ENCODE results near the gene TMEM255A.

DNA sequence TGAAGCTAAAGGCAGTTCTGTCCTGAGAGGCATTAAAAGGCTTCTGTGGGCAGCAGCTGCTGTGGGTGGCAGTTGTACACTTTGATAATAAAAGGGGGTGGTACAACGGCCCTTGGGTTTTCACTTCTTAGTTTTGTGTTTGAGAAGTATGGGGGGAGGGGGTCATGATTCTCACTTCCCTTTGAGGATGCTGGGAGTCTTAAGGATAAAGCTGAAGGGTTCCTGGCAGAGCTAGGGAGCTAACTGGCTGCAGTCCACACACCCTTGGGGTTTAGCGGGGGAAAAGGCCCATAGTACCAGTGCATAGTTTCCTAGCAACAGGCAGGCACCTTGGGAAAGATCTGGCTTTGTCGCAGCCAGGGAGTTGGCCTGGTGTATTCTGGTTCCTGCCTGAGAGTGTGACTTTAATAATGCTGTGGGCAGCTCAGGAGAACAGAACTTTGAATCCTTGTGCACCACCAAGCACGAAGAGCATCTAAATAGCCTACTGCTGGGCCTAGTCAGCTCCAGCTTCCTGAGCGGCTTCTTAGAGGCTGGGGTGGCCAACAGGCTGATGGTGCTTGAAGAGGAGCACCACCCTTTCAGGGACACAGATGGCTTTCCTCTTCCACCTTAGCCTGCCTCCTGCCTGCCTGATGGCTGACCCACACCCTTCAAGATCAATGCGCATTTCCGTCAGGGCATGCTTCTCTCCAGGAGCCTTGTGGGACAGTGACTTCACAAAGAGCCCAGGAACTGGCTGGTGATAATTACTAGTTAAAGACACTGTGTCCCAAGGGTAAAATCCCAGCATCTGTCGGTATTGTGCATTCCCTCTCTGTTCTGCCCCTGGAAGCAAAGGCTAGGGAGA is 48.2 kb downstream of the TMEM255A start:
- TF ChIP-seq, protein P1, sequence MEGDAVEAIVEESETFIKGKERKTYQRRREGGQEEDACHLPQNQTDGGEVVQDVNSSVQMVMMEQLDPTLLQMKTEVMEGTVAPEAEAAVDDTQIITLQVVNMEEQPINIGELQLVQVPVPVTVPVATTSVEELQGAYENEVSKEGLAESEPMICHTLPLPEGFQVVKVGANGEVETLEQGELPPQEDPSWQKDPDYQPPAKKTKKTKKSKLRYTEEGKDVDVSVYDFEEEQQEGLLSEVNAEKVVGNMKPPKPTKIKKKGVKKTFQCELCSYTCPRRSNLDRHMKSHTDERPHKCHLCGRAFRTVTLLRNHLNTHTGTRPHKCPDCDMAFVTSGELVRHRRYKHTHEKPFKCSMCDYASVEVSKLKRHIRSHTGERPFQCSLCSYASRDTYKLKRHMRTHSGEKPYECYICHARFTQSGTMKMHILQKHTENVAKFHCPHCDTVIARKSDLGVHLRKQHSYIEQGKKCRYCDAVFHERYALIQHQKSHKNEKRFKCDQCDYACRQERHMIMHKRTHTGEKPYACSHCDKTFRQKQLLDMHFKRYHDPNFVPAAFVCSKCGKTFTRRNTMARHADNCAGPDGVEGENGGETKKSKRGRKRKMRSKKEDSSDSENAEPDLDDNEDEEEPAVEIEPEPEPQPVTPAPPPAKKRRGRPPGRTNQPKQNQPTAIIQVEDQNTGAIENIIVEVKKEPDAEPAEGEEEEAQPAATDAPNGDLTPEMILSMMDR (IDR thresholded peaks at IDR 0.05) = no peak
- TF ChIP-seq TCF7L2 (IDR thresholded peaks at IDR 0.05; ENCODE audit: low read depth, low read length) (no peak), POLR2AphosphoS5 (IDR thresholded peaks at IDR 0.05; ENCODE audit: low read depth, low read length) (no peak), SIN3A (IDR thresholded peaks at IDR 0.05; ENCODE audit: borderline replicate concordance, insufficient read depth, low read depth, low read length) (no peak)

Data from Panc1 (cell line).